Muscle of back (tissue), 11 donors: ENCODE data around the gene CDX1. TPM values are rescaled to one million over a fixed set of nuclear protein-coding genes. Genes with fewer than 3 reads are reported as not detected.

ENCODE experiments used
- DNase-seq, 3 donors: peaks; one replicate each; pipeline versions ENCODE4 v3.0.0 to v3.0.0-alpha.2; 2013
- polyA plus RNA-seq, 10 donors: library from polyadenylated mRNA; unstranded; fragments of 120-200 nt; gene quantifications; one replicate each; pipeline ENCODE4 v1.2.1, GENCODE V29; 2013; ENCODE audit not compliant: insufficient read length in 10 of 10

Gene CDX1
- polyA plus RNA-seq, 10 donors, result 0.13 to 0.63 (median 0.24) TPM; not detected in 3

DNA sequence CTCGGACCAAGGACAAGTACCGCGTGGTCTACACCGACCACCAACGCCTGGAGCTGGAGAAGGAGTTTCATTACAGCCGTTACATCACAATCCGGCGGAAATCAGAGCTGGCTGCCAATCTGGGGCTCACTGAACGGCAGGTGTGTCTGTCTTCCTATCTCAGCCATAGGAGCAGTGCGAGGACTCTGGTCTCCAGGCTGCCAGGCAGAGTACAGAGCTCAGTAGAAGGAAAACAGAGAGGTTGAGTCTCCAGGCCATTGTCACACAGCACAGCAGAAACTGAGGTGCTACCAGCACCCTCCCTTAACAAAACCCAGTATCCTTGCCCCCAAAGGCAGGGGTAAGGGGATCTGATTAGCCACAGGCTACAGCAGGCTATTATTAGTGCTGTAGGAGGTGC lies 16.2 kb downstream of the CDX1 start:
- DNase-seq, result no peak

DNA sequence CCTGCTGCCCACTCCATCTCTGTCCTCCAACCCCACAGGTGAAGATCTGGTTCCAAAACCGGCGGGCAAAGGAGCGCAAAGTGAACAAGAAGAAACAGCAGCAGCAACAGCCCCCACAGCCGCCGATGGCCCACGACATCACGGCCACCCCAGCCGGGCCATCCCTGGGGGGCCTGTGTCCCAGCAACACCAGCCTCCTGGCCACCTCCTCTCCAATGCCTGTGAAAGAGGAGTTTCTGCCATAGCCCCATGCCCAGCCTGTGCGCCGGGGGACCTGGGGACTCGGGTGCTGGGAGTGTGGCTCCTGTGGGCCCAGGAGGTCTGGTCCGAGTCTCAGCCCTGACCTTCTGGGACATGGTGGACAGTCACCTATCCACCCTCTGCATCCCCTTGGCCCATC lies 16.9 kb downstream of the CDX1 start:
- DNase-seq, result no peak

- no peak for DNase-seq
Observed at GRCh38 chr5:150184006-150184405, 17.4 kb downstream of the CDX1 start.

DNA sequence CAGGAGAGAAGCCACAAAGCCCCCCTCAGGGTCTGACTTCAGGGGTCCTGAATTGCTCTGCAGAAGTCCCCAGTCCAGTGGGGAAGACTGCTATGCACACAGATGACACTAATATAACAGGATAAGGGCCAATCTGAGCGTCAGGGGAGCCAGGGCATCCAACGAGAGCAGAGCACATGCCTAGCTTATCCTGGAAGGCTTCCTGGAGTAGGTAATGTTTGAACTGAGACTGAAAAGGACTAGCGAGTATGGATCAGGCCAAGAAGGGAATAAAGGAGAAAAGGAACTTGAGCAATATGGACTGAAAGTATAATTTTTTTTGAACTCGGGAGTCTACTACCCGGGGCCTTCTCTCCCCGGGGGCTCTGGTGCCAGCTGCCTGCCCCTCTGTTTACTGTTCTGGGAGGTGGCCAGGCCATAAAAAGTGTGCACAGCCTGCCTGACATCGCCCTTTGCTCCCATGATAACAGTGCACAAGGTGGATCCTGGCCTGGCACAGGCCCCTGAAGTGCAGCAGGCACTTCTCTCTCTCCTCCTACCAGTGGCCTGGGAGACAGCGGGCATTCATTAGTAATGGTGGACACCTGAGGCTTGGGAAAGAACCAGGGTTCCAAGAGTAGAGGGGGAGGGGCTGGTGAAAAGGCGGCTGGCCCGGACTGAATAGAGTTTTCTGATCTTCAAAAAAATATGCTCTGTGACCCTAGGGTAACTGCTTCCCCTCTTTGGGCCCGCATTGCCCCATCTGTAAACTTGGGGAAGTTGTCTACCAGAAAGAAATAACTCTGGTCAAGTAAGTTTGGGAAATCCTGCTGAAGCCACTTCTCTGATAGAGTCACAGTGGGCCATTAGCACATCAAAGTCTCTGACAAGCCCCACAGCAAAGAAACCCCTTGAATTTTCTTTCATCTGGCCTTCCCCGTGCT lies 18.7 kb downstream of the CDX1 start:
- no peak for DNase-seq

DNA sequence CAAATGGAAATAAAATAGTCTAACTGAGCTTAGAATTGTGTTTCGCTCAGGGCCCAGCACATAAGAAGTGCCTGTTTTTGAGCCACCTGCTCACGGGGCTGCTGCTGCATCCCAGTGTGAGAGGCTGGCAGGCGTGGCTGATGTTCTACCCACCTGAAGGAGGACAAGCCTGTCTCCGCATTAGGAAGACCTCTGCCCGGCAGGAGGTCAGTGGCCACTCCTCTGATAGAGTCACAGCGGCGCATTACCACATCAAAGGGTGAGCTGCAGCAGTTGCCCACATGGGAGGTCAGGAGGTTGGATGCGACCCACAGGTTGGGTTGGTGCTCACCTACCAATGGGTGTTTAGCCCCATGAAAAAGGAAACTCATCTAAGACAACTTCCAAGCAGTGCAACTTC lies 19.6 kb downstream of the CDX1 start:
- no peak for DNase-seq

DNA sequence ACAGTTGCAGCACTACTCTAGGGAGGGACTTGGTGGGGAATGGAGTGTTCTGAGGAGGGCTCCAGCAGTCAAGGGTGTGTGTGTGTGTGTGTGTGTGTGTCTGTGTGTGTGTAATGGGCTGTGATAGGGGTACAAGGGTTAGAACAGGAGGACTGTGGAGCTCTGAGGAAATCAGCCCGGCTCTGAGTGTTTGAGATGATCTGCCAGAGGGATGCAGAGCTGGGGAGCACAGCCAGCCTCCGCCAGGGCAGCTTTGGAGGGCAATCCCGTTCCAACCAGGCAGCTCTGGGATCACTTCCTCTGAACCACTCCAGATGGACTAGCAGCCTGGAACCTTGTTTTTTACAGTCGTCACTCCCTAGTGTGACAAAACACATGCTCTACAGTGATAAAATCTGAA lies 20.3 kb downstream of the CDX1 start:
- DNase-seq, result no peak

DNA sequence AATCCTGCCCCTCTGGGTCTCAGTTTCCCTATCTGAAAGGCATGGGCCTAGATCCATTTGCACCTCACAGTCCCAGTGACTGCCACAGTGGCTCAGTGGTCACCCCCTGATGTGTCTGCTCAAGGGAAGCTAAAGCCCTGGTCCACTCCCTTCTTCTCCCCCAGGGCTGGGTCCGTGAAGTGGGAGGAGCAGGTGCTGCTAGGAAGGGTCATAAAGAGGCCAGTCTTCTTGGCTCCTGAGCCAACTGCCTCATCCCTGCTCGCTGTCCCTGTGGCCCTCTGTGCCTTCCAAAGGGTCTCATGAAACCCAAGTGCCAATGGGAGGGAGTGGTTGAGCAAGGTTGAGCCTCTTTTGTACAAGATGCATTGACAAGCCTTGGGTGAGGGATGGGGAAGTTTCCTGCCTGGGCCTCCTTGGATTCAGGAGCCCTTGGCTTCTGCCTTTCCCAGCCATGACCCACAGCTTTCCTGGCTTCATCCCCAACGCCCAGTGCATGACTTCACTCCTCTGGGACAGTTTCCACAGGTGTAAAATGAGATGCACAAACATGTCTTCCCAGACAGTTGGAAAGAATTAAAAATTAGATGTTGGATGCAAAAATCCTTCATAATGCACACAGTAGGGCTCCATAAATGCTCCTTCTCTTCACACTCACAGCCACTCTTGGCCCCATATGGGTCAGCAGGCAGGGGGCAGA lies 21.7 kb downstream of the CDX1 start:
- no peak for DNase-seq

DNA sequence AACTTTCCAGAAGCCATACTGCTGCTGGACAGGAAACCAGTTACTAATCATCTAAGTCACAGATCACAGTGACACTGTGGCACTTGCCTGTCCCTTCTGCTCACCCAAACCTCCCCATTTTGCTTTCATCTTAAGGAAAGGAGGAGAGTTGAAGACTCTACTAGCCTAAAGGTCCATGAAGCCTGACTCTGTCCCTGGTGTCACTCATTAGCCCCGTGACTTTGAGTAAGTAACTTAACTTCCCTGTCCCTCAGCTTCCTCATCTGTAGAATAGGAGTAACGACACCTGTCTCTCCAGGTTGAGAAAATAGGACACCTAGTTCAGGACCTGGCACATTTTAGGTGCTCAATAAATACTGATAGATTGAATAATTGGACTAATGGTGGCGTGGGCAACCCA lies 22.7 kb downstream of the CDX1 start:
- DNase-seq, result no peak

- no peak for DNase-seq
Observed at GRCh38 chr5:150189728-150190502, 23.3 kb downstream of the CDX1 start, which contains the start of gene SLC6A7. TSS of gene SLC6A7 (plus strand) at chr5:150190062. CDS start at chr5:150190328, 266 bp downstream.

DNA sequence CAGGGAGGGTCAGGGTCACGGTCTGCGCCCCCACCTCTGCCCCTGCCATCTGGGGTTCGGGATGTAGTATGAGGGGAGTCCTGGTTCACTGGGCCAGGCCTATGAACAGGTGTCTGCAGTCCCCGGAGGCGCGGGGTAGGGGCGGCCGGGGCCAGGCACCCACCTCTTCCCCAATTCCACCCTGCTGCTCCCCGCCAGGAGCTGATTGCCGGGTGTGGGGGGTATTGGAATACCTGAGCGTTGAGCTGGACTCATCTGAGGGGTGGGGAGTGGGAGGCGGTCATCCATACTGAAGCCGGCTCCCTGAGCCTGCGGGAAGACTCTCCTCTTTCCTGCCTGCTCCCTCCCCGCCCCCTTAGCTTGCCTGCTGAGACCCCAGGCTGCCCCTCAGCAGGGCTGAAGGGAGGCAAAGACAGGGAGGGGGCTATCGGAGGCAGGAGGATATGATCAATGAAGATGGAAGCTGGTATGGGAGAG lies 24.0 kb downstream of the CDX1 start:
- DNase-seq, result no peak

DNA sequence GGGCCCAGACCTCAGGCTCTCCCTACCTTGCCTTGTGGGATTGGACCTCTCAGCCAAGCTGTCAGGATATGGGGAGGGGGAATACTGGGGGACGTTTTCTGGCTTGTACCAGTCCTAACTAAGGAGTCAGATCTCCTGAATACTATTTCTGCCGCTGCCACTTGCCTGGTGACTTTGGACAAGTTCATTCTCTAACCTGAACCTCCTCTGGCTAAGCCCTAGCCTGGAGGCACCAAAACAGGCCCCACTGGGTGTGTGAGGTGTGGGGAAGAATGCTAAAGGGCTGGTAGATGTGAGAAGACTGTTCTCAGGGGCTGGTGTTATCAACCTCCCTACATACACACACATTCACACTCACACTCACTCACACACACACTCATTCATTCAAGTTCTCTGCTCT lies 24.4 kb downstream of the CDX1 start:
- no peak for DNase-seq

DNA sequence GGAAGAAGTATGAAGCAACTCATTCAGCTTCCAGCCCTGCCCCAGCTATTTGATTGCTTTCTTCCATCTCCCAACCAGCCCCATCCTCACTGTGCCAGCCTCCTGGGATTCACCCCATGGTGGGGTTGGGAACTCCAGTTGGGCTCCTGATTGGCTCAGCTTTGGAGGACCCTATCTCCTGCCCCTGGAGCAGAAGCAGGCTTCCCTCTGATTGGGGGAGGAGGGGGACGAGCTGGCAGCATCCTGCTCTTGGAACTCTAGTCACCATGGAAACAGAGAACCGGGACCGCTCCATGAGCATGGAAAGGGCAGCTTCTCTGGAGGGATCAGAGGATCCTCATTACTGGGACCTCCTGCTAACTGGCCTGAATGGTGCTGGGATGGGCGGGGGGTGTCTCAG lies 25.9 kb downstream of the CDX1 start:
- no peak for DNase-seq

- no peak for DNase-seq
Observed at GRCh38 chr5:150195736-150196485, 29.3 kb downstream of the CDX1 start.

DNA sequence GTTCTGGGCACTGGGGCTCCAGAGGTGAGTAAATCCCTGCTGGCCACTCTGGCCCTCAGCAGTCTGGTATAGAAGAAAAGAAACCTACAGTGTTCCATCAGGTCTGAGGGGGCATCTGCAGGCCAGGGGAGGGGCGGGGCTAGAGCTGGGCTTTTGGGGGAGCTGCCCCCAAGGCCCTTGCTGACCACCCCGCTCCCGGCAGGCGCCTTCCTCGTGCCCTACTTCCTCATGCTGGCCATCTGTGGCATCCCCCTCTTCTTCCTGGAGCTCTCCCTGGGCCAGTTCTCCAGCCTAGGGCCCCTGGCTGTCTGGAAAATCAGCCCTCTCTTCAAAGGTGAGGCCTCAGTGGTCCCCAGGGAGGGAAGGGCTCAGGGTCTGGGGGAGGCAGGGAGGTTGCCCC lies 29.9 kb downstream of the CDX1 start:
- no peak for DNase-seq

DNA sequence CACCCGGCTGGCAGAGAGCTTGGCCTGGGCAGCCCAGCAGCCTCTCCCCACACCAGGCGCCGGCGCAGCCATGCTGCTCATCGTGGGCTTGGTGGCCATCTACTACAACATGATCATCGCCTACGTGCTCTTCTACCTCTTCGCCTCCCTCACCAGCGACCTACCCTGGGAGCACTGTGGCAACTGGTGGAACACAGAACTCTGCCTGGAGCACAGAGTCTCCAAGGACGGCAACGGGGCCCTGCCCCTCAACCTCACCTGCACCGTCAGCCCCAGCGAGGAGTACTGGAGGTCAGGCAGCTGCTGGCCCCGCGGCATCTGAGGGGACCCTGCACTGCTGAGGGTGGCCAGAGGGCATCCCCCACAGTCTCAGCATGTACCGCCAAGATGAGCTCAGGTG lies 30.4 kb downstream of the CDX1 start:
- no peak for DNase-seq

DNA sequence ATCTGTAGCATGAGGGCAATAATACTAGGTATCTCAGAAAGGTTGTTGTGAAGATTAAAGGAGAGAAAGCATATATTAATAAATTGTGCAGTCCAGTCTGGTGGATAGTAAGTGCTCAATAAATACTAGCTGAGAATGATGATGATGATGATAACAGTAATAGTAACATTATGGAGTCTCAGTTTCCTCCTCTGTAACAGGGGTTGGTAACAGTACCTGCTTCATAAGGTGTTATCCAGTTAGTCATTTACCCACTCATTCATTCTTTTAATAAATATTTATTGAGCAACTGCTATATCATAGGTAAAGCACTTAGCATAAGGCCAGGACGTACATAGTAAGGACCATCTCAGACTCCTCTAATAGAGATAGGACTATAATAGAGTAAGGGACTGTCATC lies 30.9 kb downstream of the CDX1 start:
- no peak for DNase-seq

DNA sequence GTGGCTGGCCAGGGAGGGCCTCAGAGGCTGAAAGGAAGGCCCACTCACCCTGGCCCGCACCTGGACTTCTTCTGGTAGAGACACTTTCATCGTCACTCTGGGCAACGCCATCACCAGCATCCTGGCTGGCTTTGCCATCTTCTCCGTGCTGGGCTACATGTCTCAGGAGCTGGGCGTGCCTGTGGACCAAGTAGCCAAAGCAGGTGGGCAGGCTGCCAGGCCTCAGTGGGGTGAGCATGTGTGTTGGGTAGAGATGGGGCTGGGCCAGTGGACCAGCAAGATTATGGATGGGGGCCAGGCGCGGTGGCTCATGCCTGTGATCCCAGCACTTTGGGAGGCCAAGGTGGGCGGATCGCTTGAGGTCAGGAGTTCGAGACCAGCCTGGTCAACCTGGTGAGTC lies 35.9 kb downstream of the CDX1 start:
- no peak for DNase-seq

GRCh38 chr5:150203832-150204589 lies 37.4 kb downstream of the CDX1 start:
- no peak for DNase-seq

- DNase-seq, result no peak
Observed at GRCh38 chr5:150204590-150204960, 38.0 kb downstream of the CDX1 start.

DNA sequence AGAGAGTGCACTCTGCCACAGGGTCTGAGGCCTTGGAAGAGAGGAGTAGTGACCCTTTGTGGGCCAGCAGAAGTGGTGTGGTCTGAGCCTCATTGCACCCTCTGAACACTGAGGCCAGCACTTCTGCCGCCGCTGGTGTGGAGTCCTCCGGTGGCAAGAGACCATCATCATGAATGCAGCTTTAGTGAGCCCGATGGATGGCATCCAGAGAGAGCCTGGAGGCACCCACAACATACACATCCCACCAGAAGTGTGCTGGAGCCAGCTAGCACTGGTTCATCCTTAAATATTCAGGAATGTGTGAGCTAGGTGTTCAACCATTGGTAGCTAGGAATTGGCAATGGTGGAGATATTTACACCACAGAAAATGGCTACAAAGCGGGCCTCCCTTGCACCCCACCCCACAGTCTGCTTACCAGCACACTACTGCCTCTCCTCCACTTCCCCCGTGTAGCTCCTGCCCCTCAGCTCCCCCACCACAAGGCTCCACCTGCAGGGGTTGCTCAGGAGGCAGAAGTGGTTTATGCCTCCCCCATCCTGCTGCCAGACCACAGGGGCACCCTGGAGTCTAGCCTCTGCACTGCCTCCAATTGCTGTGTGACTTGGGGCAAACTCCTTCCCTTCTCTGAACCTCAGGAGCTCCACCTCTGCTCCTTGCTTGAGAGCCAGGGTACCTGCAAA lies 39.7 kb downstream of the CDX1 start:
- DNase-seq, result no peak
